Thyroid gland (tissue), 4 donors: ENCODE measurements around the gene APBB1IP. TPM values are rescaled to one million over a fixed set of nuclear protein-coding genes. Genes with fewer than 3 reads are reported as not detected.

ENCODE experiments used
- DNase-seq, 2 donors: peaks; one replicate each; pipeline ENCODE4 v3.0.0-alpha.2; 2019
- H3K27ac ChIP-seq, 3 donors: fragments of 200-600 bp; sonication (generic); 1 replicate in 2 of 3; 2 replicates in 1 of 3; pipeline ENCODE4 v1.5.1; 2016 to 2019; ENCODE audit warnings: mild to moderate bottlenecking in 1 of 3, moderate library complexity in 1 of 3
- H3K27me3 ChIP-seq: fragments of 200-600 bp; sonication (generic); one replicate; pipeline ENCODE4 v1.5.1; 2019
- H3K36me3 ChIP-seq, 2 donors: fragments of 200-600 bp; sonication (generic); one replicate each; pipeline ENCODE4 v1.5.1; 2016 to 2019
- H3K4me1 ChIP-seq, 2 donors: fragments of 200-600 bp; sonication (generic); one replicate each; pipeline ENCODE4 v1.5.1; 2017 to 2019
- H3K4me3 ChIP-seq, 3 donors: fragments of 200-600 bp; sonication (generic); replicated peaks in 1 of 3; 1 replicate in 2 of 3; 2 replicates in 1 of 3; pipeline ENCODE4 v1.5.1; 2016; ENCODE audit warnings: mild to moderate bottlenecking in 1 of 3
- H3K9me3 ChIP-seq: fragments of 200-600 bp; sonication (generic); one replicate; pipeline ENCODE4 v1.5.1; 2017
- CTCF ChIP-seq, 6 experiments: fragments of 200-600 bp in 3 of 6; fragments of 450-650 bp in 3 of 6; sonication (generic) in 3 of 6; IDR thresholded peaks; one replicate each; pipeline ENCODE4 v1.5.1; 2016 to 2019; ENCODE audit warnings: antibody characterized with exemption in 6 of 6, mild to moderate bottlenecking in 2 of 6, inconsistent platforms in 1 of 6, moderate library complexity in 1 of 6
- POLR2A ChIP-seq, 2 donors: fragments of 450-650 bp; IDR thresholded peaks; one replicate each; pipeline ENCODE4 v1.6.1; 2017; ENCODE audit warnings: antibody characterized with exemption in 2 of 2, mild to moderate bottlenecking in 2 of 2, moderate library complexity in 1 of 2
- WGBS, 2 donors: methylation state at CpG; one replicate each; pipeline ENCODE4 v1.1.5; 2017; 5-methylcytosine and 5-hydroxymethylcytosine counted together
- intact Hi-C: fragments of 100-400 bp; cut with DNase I; formaldehyde crosslinking; loops from one replicate; pipeline ENCODE4 v1.15.1; 2023
- total RNA-seq, 4 donors: library from RNA; depleted of rRNA; stranded (reverse); fragments of >200 nt; gene quantifications; one replicate each; pipeline ENCODE4 v1.2.3, GENCODE V29; 2016

Gene APBB1IP
- total RNA-seq, 4 donors from 2014 or later: 1.5 to 4.3 (median 2.2) TPM

GRCh38 chr10:26524161-26524896 is 86.2 kb downstream of the APBB1IP start:
- TF ChIP-seq CTCF (IDR thresholded peaks at IDR 0.05): no peak
- no peak for TF ChIP-seq POLR2A (IDR thresholded peaks at IDR 0.05)
- 52 to 58% methylated on average over 6 of the region's 6 CpGs for WGBS, 2 donors
- H3K9me3 ChIP-seq: no peaks in the 10 kb centered on the region
- intact Hi-C loops: no loop called here
- no peaks in the 10 kb centered on the region for H3K27me3 ChIP-seq
- H3K27ac ChIP-seq: no peak overlapping the region
- no peaks in the 10 kb centered on the region for H3K36me3 ChIP-seq
- no peak for DNase-seq
- H3K4me1 ChIP-seq: no peaks in the 10 kb centered on the region
- no peak overlapping the region for H3K4me3 ChIP-seq

- no peak for TF ChIP-seq CTCF (IDR thresholded peaks at IDR 0.05)
- WGBS, 2 donors: 75 to 78% methylated on average over 3 of the region's 3 CpGs
These were observed 87.4 kb downstream of the APBB1IP start for GRCh38 chr10:26525586-26525985.

DNA sequence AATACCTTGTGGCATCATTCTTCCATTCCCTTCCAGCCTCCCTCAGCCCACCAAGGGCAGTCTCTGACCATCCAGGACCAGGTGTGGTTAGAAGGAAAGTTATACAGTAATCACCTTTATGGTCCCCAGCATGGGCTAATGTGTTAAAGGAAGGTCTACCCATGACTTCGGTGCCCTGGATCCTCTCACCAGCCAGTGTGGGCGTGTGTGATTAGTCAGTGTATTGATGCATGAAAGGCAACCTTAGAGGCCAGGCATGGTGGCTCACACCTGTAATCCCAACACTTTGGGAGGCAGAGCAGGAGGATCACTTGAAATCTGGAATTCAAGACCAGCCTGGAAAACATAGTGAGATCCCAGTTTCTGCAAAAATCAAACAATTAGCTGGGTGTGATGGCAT is 88.9 kb downstream of the APBB1IP start:
- Histone ChIP-seq H3K27ac (no peak overlapping the region), H3K9me3 (no peaks in the 10 kb centered on the region), H3K4me3 (no peak overlapping the region), H3K36me3 (no peaks in the 10 kb centered on the region), H3K27me3 (no peaks in the 10 kb centered on the region), H3K4me1 (no peaks in the 10 kb centered on the region)
- DNase-seq: no peak
- WGBS, 2 donors: 79 to 86% methylated on average over 2 of the region's 2 CpGs
- TF ChIP-seq CTCF (IDR thresholded peaks at IDR 0.05): no peak
- TF ChIP-seq POLR2A (IDR thresholded peaks at IDR 0.05): no peak
- intact Hi-C loops: no loop called here

More at GRCh38 chr10:26525586-26525985, 87.4 kb downstream of the APBB1IP start:
- intact Hi-C loops: no loop called here
- Histone ChIP-seq H3K9me3 (no peaks in the 10 kb centered on the region), H3K36me3 (no peaks in the 10 kb centered on the region), H3K27me3 (no peaks in the 10 kb centered on the region), H3K4me3 (no peak overlapping the region), H3K27ac (no peak overlapping the region), H3K4me1 (no peaks in the 10 kb centered on the region)
- no peak for DNase-seq

- WGBS, 2 donors: 84 to 88% methylated on average over 5 of the region's 5 CpGs
- H3K9me3 ChIP-seq: no peaks in the 10 kb centered on the region
- no peaks in the 10 kb centered on the region for H3K36me3 ChIP-seq
- H3K27me3 ChIP-seq: no peaks in the 10 kb centered on the region
- H3K4me1 ChIP-seq: no peaks in the 10 kb centered on the region
- H3K27ac ChIP-seq: no peak overlapping the region
- no peak for DNase-seq
- intact Hi-C loops: no loop called here
- H3K4me3 ChIP-seq: no peak overlapping the region
- TF ChIP-seq POLR2A (IDR thresholded peaks at IDR 0.05) (no peak), CTCF (IDR thresholded peaks at IDR 0.05) (no peak)
These were observed 89.9 kb downstream of the APBB1IP start for GRCh38 chr10:26528048-26528447.

DNA sequence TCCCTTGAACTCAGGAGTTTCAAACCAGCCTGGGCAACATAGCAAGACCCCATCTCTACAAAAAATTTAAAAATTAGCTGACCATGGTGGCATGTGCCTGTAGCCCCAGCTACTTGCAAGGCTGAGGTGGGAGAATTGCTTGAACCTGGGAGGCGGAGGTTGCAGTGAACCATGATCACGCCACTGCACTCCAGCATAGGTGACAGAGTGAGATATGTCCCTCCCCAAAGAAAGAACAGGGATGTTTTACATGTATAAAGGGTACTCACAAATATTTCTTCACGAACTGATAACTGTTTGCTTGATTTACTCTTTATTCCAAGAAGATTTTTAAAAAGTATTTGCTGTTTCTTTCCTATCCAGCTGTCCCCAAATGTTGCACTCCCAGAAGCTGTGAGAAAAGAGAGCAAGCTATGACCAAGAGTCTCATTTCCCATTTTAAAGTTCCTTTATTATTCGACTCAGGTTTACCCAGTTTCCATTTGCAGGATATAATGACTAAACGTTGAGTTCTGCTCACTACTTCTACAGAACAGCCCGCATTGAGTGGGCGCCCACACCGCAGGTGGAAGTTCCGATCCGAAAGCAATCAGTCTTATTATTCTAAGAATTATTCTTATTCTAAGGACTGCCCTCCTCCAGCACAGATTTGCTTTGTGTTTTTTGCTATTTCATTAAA is 90.7 kb downstream of the APBB1IP start:
- Histone ChIP-seq H3K4me1 (no peaks in the 10 kb centered on the region), H3K4me3 (no peak overlapping the region), H3K27me3 (no peaks in the 10 kb centered on the region), H3K36me3 (no peaks in the 10 kb centered on the region), H3K27ac (no peak overlapping the region), H3K9me3 (no peaks in the 10 kb centered on the region)
- no peak for DNase-seq
- TF ChIP-seq CTCF (IDR thresholded peaks at IDR 0.05): no peak
- no peak for TF ChIP-seq POLR2A (IDR thresholded peaks at IDR 0.05)
- 84 to 87% methylated on average over 10 of the region's 10 CpGs for WGBS, 2 donors
- intact Hi-C loops: no loop called here
